Left colon (tissue), 2 donors: ENCODE results near the gene PGLYRP3. TPM values are rescaled to one million over a fixed set of nuclear protein-coding genes. Genes with fewer than 3 reads are reported as not detected.

Experiments used
- ATAC-seq: fragments of 200-7000 bp; cut with Tn5 transposase; one replicate; pipeline ENCODE4 v1.9.1; 2020; ENCODE audit warnings: mild to moderate bottlenecking, moderate library complexity
- DNase-seq, 2 donors: peaks; one replicate each; pipeline ENCODE4 v3.0.0-alpha.2; 2020
- intact Hi-C, 2 donors: fragments of 100-400 bp; cut with DNase I in 1 of 2; cut with micrococcal nuclease in 1 of 2; formaldehyde crosslinking; loops; one replicate each; pipeline versions ENCODE4 v1.11.2 to v1.14.0; 2022; cut with DNase I, micrococcal nuclease
- total RNA-seq, 2 donors: library from RNA; stranded (reverse); fragmentation: NEBNext Ultra II Directional; extraction: Animal tissue kit (Norgen Biotek cat#: 25700); gene quantifications; one replicate each; pipeline ENCODE4 v1.2.1, GENCODE V29; 2021
- donor health status: DM: no; HTN: no; CAD: no.
- donor health status: DM: yes; HTN: yes; CAD: no.

Gene PGLYRP3
- total RNA-seq, 2 donors from 2014 or later: not detected

DNA sequence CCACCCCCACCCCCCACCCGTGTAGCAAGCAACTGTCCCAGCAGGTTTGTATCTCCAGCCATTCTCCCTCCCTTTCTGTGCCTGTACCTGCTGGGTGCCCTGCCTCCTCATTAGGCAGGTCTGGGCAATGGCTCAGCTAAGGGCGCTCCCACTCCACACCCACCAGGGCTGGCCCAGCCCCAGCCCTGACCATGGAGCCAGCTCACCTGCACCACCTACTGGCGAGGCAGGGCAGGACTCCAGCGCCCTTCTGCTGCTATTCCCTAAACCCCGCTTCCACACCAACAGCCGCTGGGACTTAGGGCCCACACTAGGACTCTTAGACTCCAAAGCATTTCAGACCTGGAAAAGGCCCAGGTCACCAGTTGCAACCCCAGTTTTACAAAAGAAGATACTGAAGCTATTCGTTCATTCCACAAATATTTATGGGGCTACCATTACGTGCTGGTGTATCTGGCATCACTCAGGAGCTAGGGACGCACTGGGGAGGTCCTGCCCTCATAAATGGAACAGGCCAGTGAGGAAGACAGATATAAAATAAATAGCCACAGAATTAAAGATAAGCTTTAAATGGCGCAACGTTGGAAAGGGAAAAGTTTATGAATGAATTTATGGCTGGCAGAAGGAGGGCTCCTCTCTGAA lies 24.0 kb downstream of the PGLYRP3 start:
- intact Hi-C loops: no loop called here
- DNase-seq (peak in 1 of 2 donors; percentile 15), ATAC-seq (peak; percentile 75)

DNA sequence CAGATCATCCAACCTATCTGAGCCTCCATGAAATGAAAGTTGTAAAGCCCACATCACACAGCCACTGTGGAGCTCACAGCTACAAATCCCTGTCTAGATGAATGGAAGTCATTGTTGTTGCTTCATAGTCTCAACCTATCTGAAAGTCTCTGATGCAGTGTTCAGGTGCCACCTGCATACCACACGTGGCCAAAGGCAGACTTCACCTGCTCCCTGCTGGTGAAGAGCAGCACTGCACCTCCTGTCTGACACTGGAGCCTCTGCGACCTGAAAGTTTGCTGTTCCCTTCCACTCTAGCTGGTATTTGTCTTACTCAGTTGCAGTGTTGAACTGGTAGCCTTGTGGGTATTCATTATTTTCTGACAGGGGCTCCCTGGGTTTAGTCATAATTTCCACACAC lies 34.9 kb downstream of the PGLYRP3 start:
- DNase-seq: peak in 1 of 2 donors; percentile 58

GRCh38 chr1:153272186-153272585 lies 40.6 kb downstream of the PGLYRP3 start:
- no peak for DNase-seq
- no peak for ATAC-seq
- intact Hi-C loops: no loop called here

More for the DNA sequence above, 34.9 kb downstream of the PGLYRP3 start:
- intact Hi-C loops: no loop called here
- ATAC-seq: peak; percentile 89

GRCh38 chr1:153271711-153272110 lies 41.0 kb downstream of the PGLYRP3 start:
- ATAC-seq (no peak), DNase-seq (no peak)

DNA sequence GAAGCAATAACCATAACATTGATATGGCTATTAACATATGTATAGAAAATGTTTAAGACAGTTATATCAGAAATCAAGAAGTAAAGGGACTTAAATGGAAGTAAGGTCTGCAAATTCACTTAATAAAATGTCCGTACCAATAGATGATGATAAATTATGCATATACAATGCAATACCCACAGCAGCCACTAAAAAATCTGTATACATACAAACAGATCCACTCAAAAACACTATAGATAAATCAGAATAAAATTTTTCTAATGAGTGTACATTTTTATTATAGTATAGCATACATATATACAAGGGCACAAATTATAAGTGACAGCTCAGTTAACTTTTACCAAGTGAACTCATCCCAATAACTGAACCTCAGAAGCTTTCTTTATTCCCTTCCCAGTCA lies 47.3 kb downstream of the PGLYRP3 start:
- no peak for ATAC-seq
- intact Hi-C loops: no loop called here
- DNase-seq: no peak

More at GRCh38 chr1:153271711-153272110, 41.0 kb downstream of the PGLYRP3 start:
- intact Hi-C loops: no loop called here

DNA sequence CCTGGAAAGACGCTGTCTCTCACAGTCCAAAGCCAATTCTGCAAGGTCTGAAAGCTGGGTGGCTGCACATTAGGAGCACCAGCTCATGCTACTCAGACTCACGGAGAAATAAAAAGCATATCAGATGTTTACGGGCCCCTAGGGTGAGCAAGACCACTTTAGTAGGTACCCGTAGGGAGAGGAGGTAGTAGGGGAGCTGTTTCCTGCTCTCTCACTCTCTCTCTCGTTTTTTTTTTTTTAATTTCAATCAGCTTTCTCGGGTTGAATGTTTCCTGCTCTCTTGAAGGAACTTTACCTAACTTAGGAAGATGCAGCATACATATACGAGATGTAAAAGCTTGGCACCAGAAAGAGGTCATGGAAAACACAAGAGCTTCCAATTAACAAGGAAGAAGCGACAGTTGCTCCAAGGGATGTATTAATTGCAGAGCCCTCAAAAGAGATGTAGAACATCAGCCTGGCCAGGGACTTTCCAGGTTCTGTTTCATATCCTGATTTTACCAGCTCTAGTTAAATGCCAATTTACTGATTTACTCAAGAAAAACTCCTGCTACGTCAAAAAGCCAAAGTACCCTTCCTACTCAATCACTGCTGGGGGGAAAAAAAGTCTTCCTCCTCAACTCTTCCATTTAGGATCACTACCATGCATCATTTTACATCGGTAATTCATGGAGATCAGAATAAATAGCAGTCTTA lies 50.1 kb downstream of the PGLYRP3 start:
- intact Hi-C loops: no loop called here
- DNase-seq (no peak), ATAC-seq (no peak)

DNA sequence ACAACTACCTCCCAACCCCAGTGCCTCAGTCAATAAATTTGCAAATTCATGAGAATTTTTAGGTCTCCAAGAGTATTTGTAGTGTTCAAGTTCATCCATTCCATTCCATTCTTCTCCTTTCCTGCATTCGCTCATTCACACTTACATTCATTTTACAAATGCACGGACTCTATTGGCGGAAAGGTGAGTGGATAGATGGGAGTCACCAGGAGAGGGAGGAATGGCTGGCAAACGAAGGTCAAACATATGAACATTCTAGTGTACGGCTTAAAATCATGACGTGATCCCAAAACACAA lies 50.7 kb downstream of the PGLYRP3 start:
- intact Hi-C loops: no loop called here
- no peak for DNase-seq
- no peak for ATAC-seq

- DNase-seq: peak in 1 of 2 donors; percentile 17
- no peak for ATAC-seq
- intact Hi-C loops: no loop called here
These were observed 51.3 kb downstream of the PGLYRP3 start for GRCh38 chr1:153261281-153262069.

DNA sequence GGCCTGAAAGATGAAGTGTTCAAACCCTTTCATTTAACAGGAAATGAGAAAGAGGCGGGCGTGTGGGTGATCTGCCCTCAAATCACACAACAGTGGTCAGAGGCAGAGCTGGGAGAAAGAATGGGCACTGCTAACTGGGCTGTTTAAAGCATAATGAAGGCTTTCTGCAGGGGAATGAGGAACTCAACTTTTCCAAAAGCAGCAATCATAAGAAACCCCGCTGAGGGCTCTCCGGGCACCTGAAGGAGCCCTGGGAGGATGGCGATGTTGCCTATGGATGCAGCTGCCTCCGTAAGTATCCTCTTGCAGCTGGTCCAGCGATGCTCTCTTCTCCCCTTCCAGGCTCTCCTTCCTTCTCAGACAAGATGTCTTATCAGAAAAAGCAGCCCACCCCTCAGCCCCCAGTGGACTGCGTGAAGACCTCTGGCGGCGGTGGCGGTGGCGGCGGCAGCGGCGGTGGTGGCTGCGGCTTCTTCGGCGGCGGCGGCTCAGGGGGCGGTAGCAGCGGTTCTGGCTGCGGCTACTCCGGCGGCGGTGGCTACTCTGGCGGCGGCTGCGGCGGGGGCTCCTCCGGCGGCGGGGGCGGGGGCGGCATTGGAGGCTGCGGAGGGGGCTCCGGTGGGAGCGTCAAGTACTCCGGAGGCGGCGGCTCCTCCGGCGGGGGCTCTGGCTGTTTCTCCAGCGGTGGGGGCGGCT lies 52.0 kb downstream of the PGLYRP3 start:
- intact Hi-C loops: no loop called here
- DNase-seq (peak in 1 of 2 donors; percentile 7), ATAC-seq (no peak)

DNA sequence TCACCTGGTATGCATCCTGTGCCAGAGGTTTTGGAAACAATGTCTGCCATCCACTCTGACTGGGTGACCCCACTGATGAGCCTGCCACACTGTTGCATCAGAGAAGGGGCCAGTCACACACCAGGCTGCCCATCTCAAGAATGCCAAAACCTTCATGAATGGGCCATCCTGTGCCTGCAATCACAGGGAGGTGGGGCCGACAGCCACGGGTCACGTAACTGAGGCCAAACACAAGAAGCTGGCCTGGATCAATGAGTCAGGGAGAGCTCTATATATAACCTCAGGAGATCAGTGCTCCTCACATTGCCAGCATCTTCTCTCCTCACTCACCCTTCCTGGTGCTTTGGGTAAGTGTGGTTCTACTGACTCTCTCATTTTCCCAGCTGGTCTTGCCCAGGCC lies 53.4 kb downstream of the PGLYRP3 start, which contains the start of gene LORICRIN:
LORICRIN (plus strand) TSS at position 301 of the 400 bp plus-strand sequence. CDS start 1,263 bp downstream, outside the sequence.
- intact Hi-C loops: no loop called here
- DNase-seq: no peak
- ATAC-seq: no peak

DNA sequence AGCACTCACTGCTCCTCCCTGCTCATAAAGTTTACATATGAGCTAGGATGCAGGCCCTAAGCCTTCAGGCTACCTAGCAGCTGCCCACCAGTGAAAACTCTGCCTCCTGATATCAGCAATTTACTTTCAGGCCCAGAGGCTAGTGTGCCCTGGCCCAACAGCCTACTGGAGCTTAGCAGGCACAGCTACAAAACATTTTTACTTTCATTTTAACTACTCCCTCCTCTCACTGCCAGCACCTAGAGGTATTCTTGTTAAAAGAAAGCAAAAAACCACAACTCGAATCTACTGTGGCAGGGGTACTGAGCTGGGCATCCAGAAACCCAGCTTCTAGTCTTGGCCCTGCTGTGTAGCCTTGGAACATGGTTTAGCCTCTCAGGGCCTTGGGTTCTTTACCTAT lies 59.1 kb downstream of the PGLYRP3 start:
- ATAC-seq (no peak), DNase-seq (no peak)
- intact Hi-C loops: no loop called here

DNA sequence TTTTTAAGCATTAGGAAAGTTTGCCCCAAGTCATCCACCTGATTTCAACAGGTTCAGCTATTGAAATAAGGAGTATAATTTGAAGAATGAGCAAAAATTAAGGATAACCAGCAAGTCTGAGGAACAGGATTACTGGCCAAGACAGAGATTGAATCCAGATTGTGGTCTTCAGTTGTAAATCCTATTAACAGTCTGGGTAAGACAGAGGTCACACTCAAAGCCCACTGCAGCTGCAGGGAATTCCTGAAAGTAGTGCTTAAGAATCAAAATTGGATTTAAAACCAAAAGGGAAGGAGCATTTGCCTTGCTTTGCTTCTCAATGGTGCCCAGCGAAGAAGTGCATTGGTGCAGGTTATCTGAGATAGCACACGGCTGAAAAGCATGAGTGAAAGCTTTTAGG lies 59.7 kb downstream of the PGLYRP3 start:
- ATAC-seq: no peak
- DNase-seq: no peak
- intact Hi-C loops: no loop called here

GRCh38 chr1:153251988-153252387 lies 60.8 kb downstream of the PGLYRP3 start:
- intact Hi-C loops: no loop called here
- no peak for DNase-seq
- ATAC-seq: no peak

- intact Hi-C loops: no loop called here
- DNase-seq (no peak), ATAC-seq (no peak)
These were observed 61.2 kb downstream of the PGLYRP3 start for GRCh38 chr1:153251562-153251961.

DNA sequence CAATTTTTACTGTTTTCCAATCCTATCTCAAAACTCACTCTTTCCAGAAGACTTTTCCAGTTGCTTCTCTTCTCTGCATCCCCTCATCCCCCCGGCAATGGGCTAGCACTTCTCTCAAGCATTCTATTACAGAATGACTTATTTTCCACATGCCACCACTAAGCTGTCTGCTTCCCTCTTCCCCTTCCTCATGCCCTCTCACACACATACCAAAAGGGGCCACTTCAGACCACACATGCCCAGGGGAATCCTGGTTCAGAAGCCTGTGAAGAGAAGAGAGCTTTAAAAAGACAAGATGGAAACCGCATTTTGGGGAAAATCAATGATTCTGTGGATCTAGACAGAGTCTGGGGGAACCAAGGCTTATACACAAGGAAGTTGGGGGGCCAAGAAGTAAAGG lies 61.7 kb downstream of the PGLYRP3 start:
- intact Hi-C loops: no loop called here
- ATAC-seq (no peak), DNase-seq (no peak)

GRCh38 chr1:153250166-153250565 lies 62.6 kb downstream of the PGLYRP3 start:
- intact Hi-C loops: no loop called here
- ATAC-seq (no peak), DNase-seq (no peak)

DNA sequence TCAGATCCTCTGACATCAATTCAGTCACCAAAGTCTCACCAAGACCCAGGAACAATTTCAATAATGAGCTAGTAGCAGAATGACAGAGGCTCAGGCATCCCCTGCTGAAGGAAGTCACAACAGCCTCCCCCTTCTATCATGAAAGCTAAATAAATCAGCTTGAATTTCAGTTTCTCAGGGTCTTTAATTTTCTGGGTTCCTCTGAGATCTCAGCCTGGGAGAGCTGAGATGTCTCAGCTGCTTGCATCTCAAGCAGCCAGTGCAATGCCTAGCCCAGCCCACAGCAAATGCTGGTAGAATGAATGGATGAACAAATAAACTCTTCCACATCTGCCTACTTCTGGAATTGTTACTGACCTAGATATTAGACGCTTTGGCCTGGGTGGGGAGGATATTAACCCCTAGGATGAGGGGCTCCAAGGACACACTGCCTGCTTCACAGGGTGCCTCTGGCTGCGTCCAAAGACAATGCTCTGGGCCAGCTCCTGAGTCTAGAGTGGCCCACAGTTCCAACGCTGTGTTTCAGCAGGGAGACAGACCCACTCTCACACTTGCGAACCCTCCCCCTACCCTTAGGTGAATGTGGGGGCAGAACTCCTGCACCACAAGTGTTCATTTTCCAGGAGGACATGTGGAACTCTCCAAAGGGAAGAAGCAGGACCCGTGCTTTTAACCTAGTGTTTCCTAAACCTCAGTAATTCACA lies 64.4 kb downstream of the PGLYRP3 start:
- no peak for DNase-seq
- intact Hi-C loops: no loop called here
- no peak for ATAC-seq
